SK-N-SH treated with all-trans-retinoic acid at 6 μM for 48 hours (cell line): ENCODE measurements around the gene MPI.

Experiments
- ARNTL ChIP-seq: fragments of 450-650 bp; formaldehyde crosslinking; IDR thresholded peaks from 2 replicates; pipeline ENCODE4 v1.5.0; 2020; ENCODE audit warnings: low read depth, mild to moderate bottlenecking, moderate library complexity, borderline replicate concordance
- CSDC2 ChIP-seq: fragments of 250-450 bp; sonication (Bioruptor Pico); IDR thresholded peaks from 2 replicates; pipeline ENCODE4 v1.5.0; 2020; ENCODE audit warnings: mild to moderate bottlenecking, moderate library complexity
- GLIS3 ChIP-seq: fragments of 250-450 bp; sonication (Bioruptor Pico); IDR thresholded peaks from 2 replicates; pipeline ENCODE4 v1.5.0; 2020; ENCODE audit warnings: mild to moderate bottlenecking, moderate library complexity
- PATZ1 ChIP-seq: fragments of 250-450 bp; sonication (Bioruptor Pico); IDR thresholded peaks from 2 replicates; pipeline ENCODE4 v1.8.0; 2020; ENCODE audit warnings: mild to moderate bottlenecking, moderate library complexity, borderline replicate concordance
- RARB ChIP-seq: fragments of 250-450 bp; sonication (Bioruptor Pico); IDR thresholded peaks from 2 replicates; pipeline ENCODE4 v1.8.0; 2021; ENCODE audit warnings: mild to moderate bottlenecking, moderate library complexity

DNA sequence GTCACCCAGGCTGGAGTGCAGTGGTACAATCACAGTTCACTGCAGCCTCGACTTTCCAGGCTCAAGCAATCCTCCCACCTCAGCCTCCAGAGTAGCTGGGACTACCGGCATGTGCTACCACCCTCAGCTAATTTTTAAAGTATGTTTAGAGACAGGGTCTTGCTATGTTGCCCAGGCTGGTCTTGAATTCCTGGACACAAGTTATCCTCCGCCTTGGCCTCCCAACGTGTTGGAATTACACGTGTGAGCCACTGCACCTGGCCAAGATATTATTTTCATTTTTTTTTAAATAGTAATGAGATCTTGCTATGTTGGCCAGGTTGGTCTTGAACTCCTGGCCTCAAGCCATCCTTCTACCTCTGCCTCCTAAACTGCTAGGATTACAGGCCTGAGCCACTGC lies 4.4 kb upstream of the MPI start:
- TF ChIP-seq PATZ1 (CRISPR knock-in tag) (no peak), CSDC2 (no peak), GLIS3 (no peak), ARNTL (CRISPR knock-in tag) (no peak), RARB (no peak)
